ENCODE measurements around the gene SMAP2. TPM values are rescaled to one million over a fixed set of nuclear protein-coding genes. Genes with fewer than 3 reads are reported as not detected.
"Not testable (repeated sequence)": the region's sequence is repeated elsewhere in the genome, so short reads cannot be mapped to it uniquely, and the experiment has no call there.

SMAP2 gene
- total RNA-seq, 1 donor from 2014 or later = 72.8 TPM

- peak overlapping the region; percentile 73 for H3K27ac ChIP-seq
- H3K36me3 ChIP-seq = no peaks in the 10 kb centered on the region
- peak; percentile 27 to 52 for ATAC-seq
- intact Hi-C loops (cut with DNase I) = loop anchor here (10.0 kb wide), 1 partner anchor 195 kb away; no protein-coding TSS in a partner anchor
- H3K4me1 ChIP-seq = peaks cover 14% of the 10 kb centered on the region
- peaks cover 3% of the 10 kb centered on the region for H3K27me3 ChIP-seq (ENCODE audit: low read depth)
- TF ChIP-seq, protein P1, sequence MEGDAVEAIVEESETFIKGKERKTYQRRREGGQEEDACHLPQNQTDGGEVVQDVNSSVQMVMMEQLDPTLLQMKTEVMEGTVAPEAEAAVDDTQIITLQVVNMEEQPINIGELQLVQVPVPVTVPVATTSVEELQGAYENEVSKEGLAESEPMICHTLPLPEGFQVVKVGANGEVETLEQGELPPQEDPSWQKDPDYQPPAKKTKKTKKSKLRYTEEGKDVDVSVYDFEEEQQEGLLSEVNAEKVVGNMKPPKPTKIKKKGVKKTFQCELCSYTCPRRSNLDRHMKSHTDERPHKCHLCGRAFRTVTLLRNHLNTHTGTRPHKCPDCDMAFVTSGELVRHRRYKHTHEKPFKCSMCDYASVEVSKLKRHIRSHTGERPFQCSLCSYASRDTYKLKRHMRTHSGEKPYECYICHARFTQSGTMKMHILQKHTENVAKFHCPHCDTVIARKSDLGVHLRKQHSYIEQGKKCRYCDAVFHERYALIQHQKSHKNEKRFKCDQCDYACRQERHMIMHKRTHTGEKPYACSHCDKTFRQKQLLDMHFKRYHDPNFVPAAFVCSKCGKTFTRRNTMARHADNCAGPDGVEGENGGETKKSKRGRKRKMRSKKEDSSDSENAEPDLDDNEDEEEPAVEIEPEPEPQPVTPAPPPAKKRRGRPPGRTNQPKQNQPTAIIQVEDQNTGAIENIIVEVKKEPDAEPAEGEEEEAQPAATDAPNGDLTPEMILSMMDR (IDR thresholded peaks at IDR 0.05) = no peak
- peak overlapping the region; percentile 19 for H3K4me3 ChIP-seq
- no peaks in the 10 kb centered on the region for H3K9me3 ChIP-seq
- no peak for DNase-seq
Measured at GRCh38 chr1:40339420-40340323, 33.9 kb upstream of the SMAP2 start.

- Histone ChIP-seq H3K36me3 (no peaks in the 10 kb centered on the region), H3K4me1 (peaks cover 14% of the 10 kb centered on the region), H3K9me3 (no peaks in the 10 kb centered on the region), H3K27me3 (ENCODE audit: low read depth) (no peaks in the 10 kb centered on the region), H3K4me3 (no peak overlapping the region), H3K27ac (no peak overlapping the region)
- TF ChIP-seq, protein P1 (IDR thresholded peaks at IDR 0.05) = no peak
- intact Hi-C loops (cut with DNase I) = no loop called here
- ATAC-seq (no peak), DNase-seq (no peak)
Measured at GRCh38 chr1:40341491-40342380, 31.8 kb upstream of the SMAP2 start.

GRCh38 chr1:40342381-40342717 lies 31.2 kb upstream of the SMAP2 start:
- ATAC-seq; DNase-seq; H3K36me3 ChIP-seq; intact Hi-C loops (cut with DNase I); H3K27me3 ChIP-seq (ENCODE audit: low read depth); H3K9me3 ChIP-seq; H3K4me3 ChIP-seq; H3K27ac ChIP-seq: not testable (repeated sequence)
- H3K4me1 ChIP-seq = peaks cover 14% of the 10 kb centered on the region

GRCh38 chr1:40344597-40344996 lies 28.9 kb upstream of the SMAP2 start:
- peak overlapping the region; percentile 36 for H3K4me3 ChIP-seq
- DNase-seq = peak; percentile 76
- intact Hi-C loops (cut with DNase I) = no loop called here
- no peaks in the 10 kb centered on the region for H3K27me3 ChIP-seq (ENCODE audit: low read depth)
- peak; percentile 83 to 91 for ATAC-seq
- H3K4me1 ChIP-seq = peaks cover 2% of the 10 kb centered on the region
- H3K9me3 ChIP-seq = no peaks in the 10 kb centered on the region
- peak overlapping the region; percentile 62 for H3K27ac ChIP-seq
- no peaks in the 10 kb centered on the region for H3K36me3 ChIP-seq
- TF ChIP-seq, protein P1 (IDR thresholded peaks at IDR 0.05) = no peak

GRCh38 chr1:40350391-40350790 lies 23.1 kb upstream of the SMAP2 start:
- Histone ChIP-seq H3K4me3 (no peak overlapping the region), H3K36me3 (no peaks in the 10 kb centered on the region), H3K27ac (no peak overlapping the region), H3K27me3 (ENCODE audit: low read depth) (no peaks in the 10 kb centered on the region), H3K4me1 (no peaks in the 10 kb centered on the region), H3K9me3 (no peaks in the 10 kb centered on the region)
- intact Hi-C loops (cut with DNase I) = no loop called here
- no peak for DNase-seq
- ATAC-seq = no peak
- TF ChIP-seq, protein P1 (IDR thresholded peaks at IDR 0.05) = no peak
